ENCODE results near the gene PIAS1.

Gene PIAS1

DNA sequence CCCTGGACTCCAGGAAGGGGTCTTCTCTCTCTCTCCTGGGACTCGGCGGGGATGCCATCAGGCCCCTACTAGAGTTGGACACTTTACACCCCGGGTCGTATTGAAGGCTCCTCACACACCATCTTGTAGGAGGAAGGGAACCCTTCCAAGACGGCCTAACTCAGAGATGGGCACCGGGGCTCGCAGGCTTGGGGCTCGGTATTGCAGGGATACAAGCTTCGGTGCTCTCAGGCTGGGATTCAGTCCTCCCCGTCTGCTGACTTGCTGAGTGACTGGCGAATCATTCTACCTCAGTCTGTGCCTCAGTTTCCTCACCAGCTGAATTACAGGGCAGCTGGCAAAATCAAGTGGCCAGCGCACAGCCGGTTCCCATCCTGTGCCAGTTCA is 151.4 kb downstream of the PIAS1 start:
- no peak for DNase-seq (ENCODE audit: extremely low spot score)
- CTCF ChIA-PET = interaction anchor here (1.8 kb wide), 1 partner anchor 9 kb away, joined by 5 read pairs; no protein-coding TSS in a partner anchor

DNA sequence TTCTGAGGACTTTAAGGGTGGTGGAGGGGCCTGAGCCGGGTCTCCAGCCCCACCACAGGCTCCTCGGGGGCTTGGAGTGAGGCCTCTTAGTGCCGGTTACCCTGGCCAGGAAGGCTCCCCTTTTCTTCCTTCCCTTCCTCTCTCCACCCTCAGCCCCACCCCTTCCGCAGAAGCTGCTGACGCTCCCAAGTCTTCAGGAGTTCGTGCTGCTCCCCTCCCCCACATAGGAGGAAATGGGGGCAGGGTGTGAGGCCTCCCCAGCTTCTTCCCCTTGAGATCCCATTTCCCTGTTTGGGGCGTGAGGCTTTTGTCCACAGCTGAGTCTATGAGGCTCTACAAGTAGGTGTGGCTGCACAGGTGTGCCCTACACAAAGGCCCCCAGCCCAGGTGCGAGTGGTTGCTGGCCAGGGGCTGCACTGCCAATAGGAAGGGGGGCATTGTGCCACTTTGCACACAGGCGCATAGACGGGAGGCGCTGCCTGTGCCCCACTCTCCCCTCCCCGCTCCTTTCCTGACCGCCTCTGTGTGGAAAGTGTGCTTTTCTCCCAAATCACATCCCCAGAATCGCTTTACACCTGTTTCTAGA is 151.9 kb downstream of the PIAS1 start:
- peak; percentile 25 for DNase-seq (ENCODE audit: extremely low spot score)
- TF ChIP-seq CTCF (IDR thresholded peaks at IDR 0.05; ENCODE audit: control extremely low read depth, extremely low read depth, low read depth, missing control alignments) = no peak
- POLR2A ChIA-PET = no interaction called here
- CTCF ChIA-PET = interaction anchor here (1.8 kb wide), 1 partner anchor 9 kb away, joined by 5 read pairs; no protein-coding TSS in a partner anchor

More for the DNA sequence above, 151.4 kb downstream of the PIAS1 start:
- POLR2A ChIA-PET = no interaction called here
- TF ChIP-seq CTCF (IDR thresholded peaks at IDR 0.05; ENCODE audit: control extremely low read depth, extremely low read depth, low read depth, missing control alignments) = no peak

DNA sequence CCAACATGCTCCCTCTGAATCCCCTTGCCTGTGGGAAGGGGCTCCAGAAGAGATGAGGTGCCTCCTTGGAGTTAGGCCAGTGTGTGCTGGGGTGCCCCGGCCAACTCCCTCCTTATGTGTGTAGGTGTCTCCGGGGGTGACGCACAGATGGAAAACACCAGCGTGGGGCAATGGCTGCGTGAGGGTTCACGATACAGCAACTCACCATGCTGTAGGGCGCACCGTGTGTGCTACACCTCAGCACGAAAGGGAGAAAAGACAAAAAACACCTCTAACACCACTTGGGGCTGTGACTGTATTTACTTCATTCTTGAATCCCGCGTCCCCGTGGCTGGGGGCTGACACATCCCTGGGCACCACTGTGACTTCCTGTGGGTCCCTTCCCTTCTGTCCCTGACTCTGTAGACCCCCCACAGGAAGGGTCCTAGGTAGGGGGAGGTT is 152.6 kb downstream of the PIAS1 start:
- POLR2A ChIA-PET = no interaction called here
- TF ChIP-seq CTCF (IDR thresholded peaks at IDR 0.05; ENCODE audit: control extremely low read depth, extremely low read depth, low read depth, missing control alignments) = no peak
- no peak for DNase-seq (ENCODE audit: extremely low spot score)
- CTCF ChIA-PET = interaction anchor here (1.8 kb wide), 1 partner anchor 10 kb away, joined by 5 read pairs; no protein-coding TSS in a partner anchor

- ChIA-PET POLR2A (no interaction called here), CTCF (no interaction called here)
- no peak for TF ChIP-seq CTCF (IDR thresholded peaks at IDR 0.05; ENCODE audit: control extremely low read depth, extremely low read depth, low read depth, missing control alignments)
- no peak for DNase-seq (ENCODE audit: extremely low spot score)
Observed at GRCh38 chr15:68207176-68207935, 153.2 kb downstream of the PIAS1 start.

- CTCF ChIA-PET = interaction anchor here (1.5 kb wide), 1 partner anchor 14 kb away, joined by 4 read pairs; no protein-coding TSS in a partner anchor
- TF ChIP-seq CTCF (IDR thresholded peaks at IDR 0.05; ENCODE audit: control extremely low read depth, extremely low read depth, low read depth, missing control alignments) = no peak
- POLR2A ChIA-PET = no interaction called here
- DNase-seq (ENCODE audit: extremely low spot score) = no peak
Observed at GRCh38 chr15:68208136-68208535, 154.0 kb downstream of the PIAS1 start.

DNA sequence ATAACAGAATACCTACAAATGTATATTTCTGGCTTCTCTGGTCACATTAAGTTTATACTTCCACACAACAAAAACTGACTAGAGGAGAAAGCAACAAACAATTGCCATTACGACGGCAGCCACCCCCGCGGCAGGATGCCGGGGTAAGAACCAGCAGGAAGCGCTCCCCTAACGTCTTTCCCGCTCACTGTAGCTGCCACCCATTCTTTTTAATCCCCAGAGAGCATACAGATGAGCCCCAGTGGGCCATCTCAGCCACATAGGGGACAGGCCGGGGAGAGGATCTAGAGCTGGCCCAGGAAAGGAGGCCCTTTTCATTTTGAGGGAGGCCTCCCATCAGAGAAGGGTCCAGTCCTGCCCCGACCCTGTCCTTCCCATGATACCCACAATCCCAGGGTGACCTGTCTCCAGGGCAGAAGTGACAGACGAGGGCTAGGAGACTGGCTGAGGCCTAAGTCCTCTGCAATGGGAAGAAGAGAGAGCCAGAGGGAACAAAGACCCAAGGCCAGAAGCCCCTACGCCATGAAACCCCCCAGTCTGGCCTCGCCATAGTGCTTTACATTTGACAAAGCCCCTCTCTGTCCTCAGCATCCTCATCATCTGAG is 154.6 kb downstream of the PIAS1 start:
- POLR2A ChIA-PET = no interaction called here
- CTCF ChIA-PET = interaction anchor here (1.5 to 3.2 kb wide), 2 partner anchors 14 to 19 kb away, joined by 4 to 29 read pairs; partner anchors contain the start of gene CLN6
- TF ChIP-seq CTCF (IDR thresholded peaks at IDR 0.05; ENCODE audit: control extremely low read depth, extremely low read depth, low read depth, missing control alignments) = no peak
- DNase-seq (ENCODE audit: extremely low spot score) = peak; percentile 36

Data from GM10248 (cell line).